Measurements from ENCODE around the gene UFD1. TPM values are rescaled to one million over a fixed set of nuclear protein-coding genes. Genes with fewer than 3 reads are reported as not detected.

UFD1 gene
- total and polyA plus RNA-seq, 9 of the 15 experiments (the other 6 are each of a cell fraction or from before 2014, with no cell fraction given): 238 to 645 (median 363) TPM

DNA sequence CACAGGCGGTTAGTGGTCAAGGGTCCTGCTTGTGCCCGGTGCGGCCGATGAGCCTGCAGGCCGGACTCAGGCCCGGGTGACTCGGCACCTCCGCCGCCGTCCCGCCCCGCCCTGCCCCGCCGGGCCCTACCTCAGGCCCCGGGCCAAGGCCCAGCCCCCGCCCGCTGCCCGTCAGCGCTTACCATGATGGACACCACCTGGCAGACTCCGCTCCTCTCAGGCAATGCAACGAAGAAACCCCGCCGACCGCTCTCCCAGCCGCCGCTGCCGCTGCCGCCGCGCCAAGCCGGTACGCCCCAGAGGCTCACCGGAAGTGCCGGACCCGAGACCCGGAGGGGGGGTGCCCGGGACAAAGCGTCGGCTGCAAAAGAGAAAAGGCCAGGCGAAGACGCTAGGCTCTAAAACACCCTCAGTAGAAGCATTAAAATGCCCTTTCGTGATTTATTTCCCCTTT lies at the start of gene UFD1 (continued):
- TF ChIP-seq, protein P1, sequence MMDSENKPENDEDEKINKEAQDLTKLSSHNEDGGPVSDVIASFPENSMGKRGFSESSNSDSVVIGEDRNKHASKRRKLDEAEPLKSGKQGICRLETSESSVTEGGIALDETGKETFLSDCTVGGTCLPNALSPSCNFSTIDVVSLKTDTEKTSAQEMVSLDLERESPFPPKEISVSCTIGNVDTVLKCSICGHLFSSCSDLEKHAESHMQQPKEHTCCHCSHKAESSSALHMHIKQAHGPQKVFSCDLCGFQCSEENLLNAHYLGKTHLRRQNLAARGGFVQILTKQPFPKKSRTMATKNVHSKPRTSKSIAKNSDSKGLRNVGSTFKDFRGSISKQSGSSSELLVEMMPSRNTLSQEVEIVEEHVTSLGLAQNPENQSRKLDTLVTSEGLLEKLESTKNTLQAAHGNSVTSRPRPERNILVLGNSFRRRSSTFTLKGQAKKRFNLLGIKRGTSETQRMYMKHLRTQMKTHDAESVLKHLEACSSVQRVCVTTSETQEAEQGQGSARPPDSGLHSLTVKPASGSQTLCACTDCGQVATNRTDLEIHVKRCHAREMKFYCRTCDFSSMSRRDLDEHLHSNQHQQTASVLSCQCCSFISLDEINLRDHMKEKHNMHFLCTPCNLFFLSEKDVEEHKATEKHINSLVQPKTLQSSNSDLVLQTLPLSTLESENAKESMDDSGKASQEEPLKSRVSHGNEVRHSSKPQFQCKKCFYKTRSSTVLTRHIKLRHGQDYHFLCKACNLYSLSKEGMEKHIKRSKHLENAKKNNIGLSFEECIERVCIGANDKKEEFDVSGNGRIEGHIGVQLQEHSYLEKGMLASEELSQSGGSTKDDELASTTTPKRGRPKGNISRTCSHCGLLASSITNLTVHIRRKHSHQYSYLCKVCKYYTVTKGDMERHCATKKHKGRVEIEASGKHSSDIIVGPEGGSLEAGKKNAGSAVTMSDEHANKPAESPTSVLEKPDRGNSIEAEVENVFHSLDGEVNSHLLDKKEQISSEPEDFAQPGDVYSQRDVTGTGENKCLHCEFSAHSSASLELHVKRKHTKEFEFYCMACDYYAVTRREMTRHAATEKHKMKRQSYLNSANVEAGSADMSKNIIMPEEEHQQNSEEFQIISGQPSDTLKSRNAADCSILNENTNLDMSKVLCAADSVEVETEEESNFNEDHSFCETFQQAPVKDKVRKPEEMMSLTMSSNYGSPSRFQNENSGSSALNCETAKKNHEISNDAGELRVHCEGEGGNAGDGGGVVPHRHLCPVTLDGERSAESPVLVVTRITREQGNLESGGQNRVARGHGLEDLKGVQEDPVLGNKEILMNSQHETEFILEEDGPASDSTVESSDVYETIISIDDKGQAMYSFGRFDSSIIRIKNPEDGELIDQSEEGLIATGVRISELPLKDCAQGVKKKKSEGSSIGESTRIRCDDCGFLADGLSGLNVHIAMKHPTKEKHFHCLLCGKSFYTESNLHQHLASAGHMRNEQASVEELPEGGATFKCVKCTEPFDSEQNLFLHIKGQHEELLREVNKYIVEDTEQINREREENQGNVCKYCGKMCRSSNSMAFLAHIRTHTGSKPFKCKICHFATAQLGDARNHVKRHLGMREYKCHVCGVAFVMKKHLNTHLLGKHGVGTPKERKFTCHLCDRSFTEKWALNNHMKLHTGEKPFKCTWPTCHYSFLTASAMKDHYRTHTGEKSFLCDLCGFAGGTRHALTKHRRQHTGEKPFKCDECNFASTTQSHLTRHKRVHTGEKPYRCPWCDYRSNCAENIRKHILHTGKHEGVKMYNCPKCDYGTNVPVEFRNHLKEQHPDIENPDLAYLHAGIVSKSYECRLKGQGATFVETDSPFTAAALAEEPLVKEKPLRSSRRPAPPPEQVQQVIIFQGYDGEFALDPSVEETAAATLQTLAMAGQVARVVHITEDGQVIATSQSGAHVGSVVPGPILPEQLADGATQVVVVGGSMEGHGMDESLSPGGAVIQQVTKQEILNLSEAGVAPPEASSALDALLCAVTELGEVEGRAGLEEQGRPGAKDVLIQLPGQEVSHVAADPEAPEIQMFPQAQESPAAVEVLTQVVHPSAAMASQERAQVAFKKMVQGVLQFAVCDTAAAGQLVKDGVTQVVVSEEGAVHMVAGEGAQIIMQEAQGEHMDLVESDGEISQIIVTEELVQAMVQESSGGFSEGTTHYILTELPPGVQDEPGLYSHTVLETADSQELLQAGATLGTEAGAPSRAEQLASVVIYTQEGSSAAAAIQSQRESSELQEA (IDR thresholded peaks at IDR 0.05; ENCODE audit: low read depth): no peak
- TF ChIP-seq GABPB1 (CRISPR knock-in tag; IDR thresholded peaks at IDR 0.05) (no peak), PCBP1 (IDR thresholded peaks at IDR 0.05; ENCODE audit: low read depth, low read length, poor library complexity, severe bottlenecking) (peak; percentile 100), POLR2AphosphoS5 (IDR thresholded peaks at IDR 0.05; ENCODE audit: control insufficient read depth, insufficient read depth, low read depth, low read length) (no peak), ATF1 (CRISPR knock-in tag; IDR thresholded peaks at IDR 0.05) (no peak), ATF1 (tag; IDR thresholded peaks at IDR 0.05) (peak; percentile 98; the same call in 1 of the 2 replicates), ZNF445 (CRISPR knock-in tag; IDR thresholded peaks at IDR 0.05; ENCODE audit: low read depth) (no peak), PTBP1 (IDR thresholded peaks at IDR 0.05; ENCODE audit: low read depth, low read length) (no peak), MTF1 (CRISPR knock-in tag; IDR thresholded peaks at IDR 0.05; ENCODE audit: borderline replicate concordance) (0 out of 2 replicates have a peak, but pooled peaks have one; percentile 65), RCOR1 (IDR thresholded peaks at IDR 0.05; ENCODE audit: borderline replicate concordance in 1 of 2, low read depth in 2 of 2, low read length in 2 of 2) (peak in 1 of 2 experiments; percentile 50; a peak in 2 of 4 replicates), STAT5B (CRISPR knock-in tag; IDR thresholded peaks at IDR 0.05) (no peak), SIN3B (IDR thresholded peaks at IDR 0.05; ENCODE audit: low read depth) (no peak)
- TF ChIP-seq, protein P2, sequence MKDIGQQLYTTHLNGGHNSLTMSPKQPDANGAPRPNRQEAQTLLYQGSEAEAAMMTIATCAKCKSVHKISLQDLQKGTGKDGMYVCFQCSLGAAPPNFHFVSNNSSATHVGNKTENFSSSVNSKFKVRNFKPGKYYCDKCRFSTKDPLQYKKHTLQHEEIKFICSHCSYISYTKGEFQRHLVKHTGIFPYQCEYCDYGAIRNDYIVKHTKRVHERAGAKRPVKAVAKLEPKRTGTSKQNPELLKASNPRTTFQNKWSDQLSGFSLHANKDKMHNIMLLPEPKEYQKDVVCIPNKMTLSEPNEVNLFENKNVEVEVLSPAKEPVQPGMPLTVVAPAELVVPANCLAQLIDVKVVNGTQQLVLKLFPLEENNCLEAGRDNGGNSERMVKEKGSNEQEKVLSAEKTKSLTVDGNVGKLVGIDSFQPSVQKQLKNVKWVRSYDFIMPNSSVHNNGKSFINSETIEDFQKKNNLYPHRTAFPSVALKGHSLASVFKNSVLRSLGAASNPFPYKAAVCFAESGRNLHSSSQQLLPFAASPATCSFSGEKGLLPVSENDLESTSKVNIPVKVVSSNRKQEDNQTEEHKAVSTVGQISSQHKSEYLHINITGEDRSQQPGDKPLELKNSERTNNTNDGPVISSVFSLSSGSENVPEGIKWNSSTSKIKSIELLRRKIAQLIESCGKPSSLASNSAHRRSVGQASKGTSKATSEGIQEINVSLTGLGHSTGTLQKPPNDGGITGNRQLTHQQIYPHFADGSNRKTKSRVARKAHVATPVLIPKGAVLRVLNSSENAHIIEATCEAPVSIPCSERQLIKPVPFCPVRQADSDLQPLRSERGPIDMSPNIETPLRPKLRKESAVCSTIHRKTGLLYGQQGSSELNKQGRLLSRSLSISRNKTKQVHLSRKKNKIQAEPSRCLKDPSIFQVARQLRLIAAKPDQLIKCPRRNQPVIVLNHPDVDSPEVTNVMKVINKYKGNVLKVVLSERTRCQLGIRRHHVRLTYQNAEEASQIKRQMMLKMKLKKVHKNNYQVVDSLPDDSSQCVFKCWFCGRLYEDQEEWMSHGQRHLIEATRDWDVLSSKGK (CRISPR knock-in tag; IDR thresholded peaks at IDR 0.05): no peak
- TF ChIP-seq, protein P3, sequence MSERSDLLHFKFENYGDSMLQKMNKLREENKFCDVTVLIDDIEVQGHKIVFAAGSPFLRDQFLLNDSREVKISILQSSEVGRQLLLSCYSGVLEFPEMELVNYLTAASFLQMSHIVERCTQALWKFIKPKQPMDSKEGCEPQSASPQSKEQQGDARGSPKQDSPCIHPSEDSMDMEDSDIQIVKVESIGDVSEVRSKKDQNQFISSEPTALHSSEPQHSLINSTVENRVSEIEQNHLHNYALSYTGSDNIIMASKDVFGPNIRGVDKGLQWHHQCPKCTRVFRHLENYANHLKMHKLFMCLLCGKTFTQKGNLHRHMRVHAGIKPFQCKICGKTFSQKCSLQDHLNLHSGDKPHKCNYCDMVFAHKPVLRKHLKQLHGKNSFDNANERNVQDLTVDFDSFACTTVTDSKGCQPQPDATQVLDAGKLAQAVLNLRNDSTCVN (CRISPR knock-in tag; IDR thresholded peaks at IDR 0.05): no peak
